ENCODE data around the gene PCDHA1.

The PCDHA1 gene

GRCh38 chr5:140965905-140966292 is 180.0 kb downstream of the PCDHA1 start:
- peak overlapping the region; percentile 82 for H3K4me3 ChIP-seq
- H3K27ac ChIP-seq = peak overlapping the region in 1 of 2 donors; percentile 68
- DNase-seq (ENCODE audit: low spot score) = no peak
- no peak for TF ChIP-seq CTCF (IDR thresholded peaks at IDR 0.05)

- peak within 1 kb of the TSS; percentile 82 for H3K4me3 ChIP-seq
- peak within 1 kb of the TSS in 1 of 2 donors; percentile 68 for H3K27ac ChIP-seq
- no peak for TF ChIP-seq CTCF (IDR thresholded peaks at IDR 0.05)
- no peak for DNase-seq (ENCODE audit: low spot score)
These were observed 180.6 kb downstream of the PCDHA1 start, which contains the start of gene PCDHAC2 for GRCh38 chr5:140966293-140967225. Gene PCDHAC2 (plus strand): TSS chr5:140966476. CDS start chr5:140966767, 291 bp downstream.

- H3K27ac ChIP-seq = no peak overlapping the region
- H3K4me3 ChIP-seq = peak overlapping the region; percentile 82
- DNase-seq (ENCODE audit: low spot score) = no peak
- TF ChIP-seq CTCF (IDR thresholded peaks at IDR 0.05) = no peak
These were observed 181.4 kb downstream of the PCDHA1 start for GRCh38 chr5:140967226-140967893.

- TF ChIP-seq CTCF (IDR thresholded peaks at IDR 0.05) = no peak
- Histone ChIP-seq H3K4me3 (no peak overlapping the region), H3K27ac (no peak overlapping the region)
- DNase-seq (ENCODE audit: low spot score) = no peak
These were observed 183.9 kb downstream of the PCDHA1 start for GRCh38 chr5:140969880-140970279.

GRCh38 chr5:140973550-140973949 is 187.6 kb downstream of the PCDHA1 start:
- TF ChIP-seq CTCF (IDR thresholded peaks at IDR 0.05) = no peak
- no peak overlapping the region for H3K4me3 ChIP-seq
- DNase-seq (ENCODE audit: low spot score) = no peak

GRCh38 chr5:140977003-140977402 is 191.1 kb downstream of the PCDHA1 start:
- TF ChIP-seq CTCF (IDR thresholded peaks at IDR 0.05) = no peak
- Histone ChIP-seq H3K27ac (no peak overlapping the region), H3K4me3 (no peak overlapping the region)
- DNase-seq (ENCODE audit: low spot score) = no peak

More at GRCh38 chr5:140973550-140973949, 187.6 kb downstream of the PCDHA1 start:
- no peak overlapping the region for H3K27ac ChIP-seq

All from coronary artery (tissue), 2 donors.